ENCODE data around the gene IL12RB2. TPM values are rescaled to one million over a fixed set of nuclear protein-coding genes. Genes with fewer than 3 reads are reported as not detected.
A peak's percentile ranks its signal among the peaks of the same experiment; 100 is the strongest.

Gene IL12RB2
- total RNA-seq, 1 donor from 2014 or later: not detected

DNA sequence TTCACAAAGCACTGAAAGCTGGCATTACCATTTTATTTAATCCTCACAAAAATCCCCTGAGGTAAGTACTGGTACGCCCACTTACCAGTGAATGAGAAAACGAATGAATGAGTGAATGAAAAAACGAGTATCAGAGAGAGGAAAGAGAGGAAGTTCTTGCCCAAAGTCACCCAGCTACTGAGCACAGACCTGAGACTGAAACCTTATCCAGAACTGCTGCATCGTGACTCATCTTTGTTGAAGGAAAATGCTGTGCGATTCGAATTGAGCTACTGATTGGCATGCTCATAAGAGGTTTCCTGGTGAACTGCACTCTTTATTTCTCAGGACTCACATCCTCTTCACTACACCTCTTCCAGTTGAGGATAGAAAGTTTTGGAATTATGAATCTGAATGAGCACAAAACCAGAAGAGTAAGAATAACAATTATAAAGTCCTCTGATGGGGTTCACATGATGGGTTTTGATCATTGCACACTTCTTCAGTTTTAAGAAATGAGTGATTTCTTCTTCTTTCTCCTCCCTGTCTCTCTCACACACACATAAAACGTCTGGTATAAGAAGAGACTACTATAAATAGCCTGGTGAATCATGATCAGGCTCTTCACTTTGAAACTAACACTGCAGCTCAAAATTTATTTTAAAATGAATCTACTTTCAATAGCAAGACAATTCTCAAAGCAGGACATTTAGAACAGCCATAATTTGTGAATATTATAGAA is 32.1 kb downstream of the IL12RB2 start:
- no peaks in the 10 kb centered on the region for H3K4me1 ChIP-seq
- DNase-seq (ENCODE audit: low spot score in 2 of 2): no peak
- no peaks in the 10 kb centered on the region for H3K27me3 ChIP-seq
- H3K36me3 ChIP-seq: no peaks in the 10 kb centered on the region
- TF ChIP-seq, protein P1, sequence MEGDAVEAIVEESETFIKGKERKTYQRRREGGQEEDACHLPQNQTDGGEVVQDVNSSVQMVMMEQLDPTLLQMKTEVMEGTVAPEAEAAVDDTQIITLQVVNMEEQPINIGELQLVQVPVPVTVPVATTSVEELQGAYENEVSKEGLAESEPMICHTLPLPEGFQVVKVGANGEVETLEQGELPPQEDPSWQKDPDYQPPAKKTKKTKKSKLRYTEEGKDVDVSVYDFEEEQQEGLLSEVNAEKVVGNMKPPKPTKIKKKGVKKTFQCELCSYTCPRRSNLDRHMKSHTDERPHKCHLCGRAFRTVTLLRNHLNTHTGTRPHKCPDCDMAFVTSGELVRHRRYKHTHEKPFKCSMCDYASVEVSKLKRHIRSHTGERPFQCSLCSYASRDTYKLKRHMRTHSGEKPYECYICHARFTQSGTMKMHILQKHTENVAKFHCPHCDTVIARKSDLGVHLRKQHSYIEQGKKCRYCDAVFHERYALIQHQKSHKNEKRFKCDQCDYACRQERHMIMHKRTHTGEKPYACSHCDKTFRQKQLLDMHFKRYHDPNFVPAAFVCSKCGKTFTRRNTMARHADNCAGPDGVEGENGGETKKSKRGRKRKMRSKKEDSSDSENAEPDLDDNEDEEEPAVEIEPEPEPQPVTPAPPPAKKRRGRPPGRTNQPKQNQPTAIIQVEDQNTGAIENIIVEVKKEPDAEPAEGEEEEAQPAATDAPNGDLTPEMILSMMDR (IDR thresholded peaks at IDR 0.05): no peak
- H3K9me3 ChIP-seq: no peaks in the 10 kb centered on the region
- no peak overlapping the region for H3K27ac ChIP-seq
- H3K4me3 ChIP-seq: no peak overlapping the region
- intact Hi-C loops (cut with DNase I): no loop called here

DNA sequence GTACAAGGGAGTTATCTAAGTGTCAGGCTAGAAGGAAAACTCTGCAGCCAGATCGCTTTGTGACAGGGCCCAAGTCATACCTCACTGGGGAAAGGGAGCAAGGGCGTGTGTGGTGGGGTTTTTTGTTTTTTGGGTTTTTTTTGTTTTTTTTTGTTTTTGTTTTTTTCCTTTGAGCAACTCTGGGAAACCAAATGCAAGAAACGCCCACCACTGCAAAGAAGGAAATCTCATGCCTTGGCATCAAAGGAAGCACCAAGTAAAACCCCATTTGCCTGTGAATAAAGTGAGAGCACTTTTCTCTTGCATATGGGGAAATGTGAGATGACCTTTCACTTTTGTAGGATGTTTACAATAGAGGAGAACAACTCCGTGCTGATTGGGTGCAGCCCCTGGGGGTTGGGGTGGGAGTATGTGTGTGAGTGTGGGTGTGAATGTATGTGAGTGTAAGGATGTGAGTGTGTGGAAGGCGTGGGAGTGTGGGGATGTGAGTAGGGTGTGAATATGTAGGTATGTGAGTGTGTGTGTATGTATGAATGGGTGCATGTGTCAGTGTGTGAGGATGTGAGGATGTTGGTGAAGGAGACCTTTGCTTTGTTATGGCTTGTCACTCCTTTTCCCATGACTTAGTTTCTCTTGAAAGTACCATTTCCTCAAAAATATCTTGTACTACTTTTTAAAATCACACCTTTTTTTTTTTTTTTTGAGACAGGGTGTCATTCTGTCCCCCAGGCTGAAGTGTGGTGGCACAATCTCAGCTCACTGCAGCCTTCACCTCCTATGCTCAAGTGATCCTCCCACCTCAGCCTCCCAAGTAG is 34.6 kb downstream of the IL12RB2 start:
- H3K36me3 ChIP-seq: no peaks in the 10 kb centered on the region
- TF ChIP-seq, protein P1 (IDR thresholded peaks at IDR 0.05): no peak
- no peaks in the 10 kb centered on the region for H3K4me1 ChIP-seq
- no peaks in the 10 kb centered on the region for H3K9me3 ChIP-seq
- H3K4me3 ChIP-seq: no peak overlapping the region
- H3K27me3 ChIP-seq: no peaks in the 10 kb centered on the region
- H3K27ac ChIP-seq: no peak overlapping the region
- intact Hi-C loops (cut with DNase I): no loop called here
- no peak for DNase-seq (ENCODE audit: low spot score in 2 of 2)

DNA sequence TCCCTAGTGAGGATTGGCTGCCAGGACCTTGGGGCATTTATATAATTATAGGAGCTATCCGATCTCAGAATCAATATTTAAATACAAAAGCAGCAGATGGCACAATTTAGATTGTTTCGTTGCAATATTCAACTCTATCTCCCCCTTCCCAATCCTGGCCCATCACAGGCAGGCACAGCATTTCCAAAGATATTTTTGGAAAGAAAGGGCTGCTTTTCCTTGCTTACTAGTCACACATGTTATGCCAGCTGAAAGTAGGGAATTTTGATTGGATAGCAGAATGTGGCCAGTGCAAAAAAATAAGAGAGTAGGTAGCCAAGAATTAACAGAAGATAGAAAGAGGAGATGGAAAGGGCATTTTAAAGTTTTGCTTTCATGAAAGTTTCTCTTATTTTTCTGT is 37.9 kb downstream of the IL12RB2 start:
- no peak for DNase-seq (ENCODE audit: low spot score in 2 of 2)
- H3K4me1 ChIP-seq: no peaks in the 10 kb centered on the region
- H3K9me3 ChIP-seq: no peaks in the 10 kb centered on the region
- H3K27ac ChIP-seq: no peak overlapping the region
- no peak overlapping the region for H3K4me3 ChIP-seq
- no peaks in the 10 kb centered on the region for H3K36me3 ChIP-seq
- no peaks in the 10 kb centered on the region for H3K27me3 ChIP-seq
- intact Hi-C loops (cut with DNase I): no loop called here
- TF ChIP-seq, protein P1 (IDR thresholded peaks at IDR 0.05): no peak

DNA sequence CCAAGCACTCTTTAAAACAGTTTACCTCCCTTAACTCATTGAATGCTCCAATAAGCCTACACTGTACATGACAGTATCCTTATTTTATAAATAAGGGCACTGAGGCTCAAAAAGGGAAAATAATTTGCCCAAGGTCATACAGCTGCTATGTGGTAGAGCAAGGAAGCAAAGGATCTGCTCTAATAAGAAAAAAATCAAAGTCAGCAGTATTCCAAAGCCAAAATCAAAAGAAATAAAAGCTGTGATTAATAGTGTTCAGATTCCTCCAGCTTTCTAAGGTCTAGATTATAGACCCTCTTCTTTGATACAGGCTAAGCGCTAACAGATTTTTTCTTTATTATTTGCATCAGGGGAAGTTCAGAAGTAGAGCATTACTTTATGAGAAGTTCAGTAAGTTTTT is 39.3 kb downstream of the IL12RB2 start:
- TF ChIP-seq, protein P1 (IDR thresholded peaks at IDR 0.05): no peak
- H3K4me3 ChIP-seq: no peak overlapping the region
- no peak for DNase-seq (ENCODE audit: low spot score in 2 of 2)
- no peaks in the 10 kb centered on the region for H3K36me3 ChIP-seq
- H3K4me1 ChIP-seq: no peaks in the 10 kb centered on the region
- intact Hi-C loops (cut with DNase I): loop anchor here (1.0 kb wide), 1 partner anchor 153 kb away; no protein-coding TSS in a partner anchor
- H3K27me3 ChIP-seq: no peaks in the 10 kb centered on the region
- no peak overlapping the region for H3K27ac ChIP-seq
- H3K9me3 ChIP-seq: no peaks in the 10 kb centered on the region

DNA sequence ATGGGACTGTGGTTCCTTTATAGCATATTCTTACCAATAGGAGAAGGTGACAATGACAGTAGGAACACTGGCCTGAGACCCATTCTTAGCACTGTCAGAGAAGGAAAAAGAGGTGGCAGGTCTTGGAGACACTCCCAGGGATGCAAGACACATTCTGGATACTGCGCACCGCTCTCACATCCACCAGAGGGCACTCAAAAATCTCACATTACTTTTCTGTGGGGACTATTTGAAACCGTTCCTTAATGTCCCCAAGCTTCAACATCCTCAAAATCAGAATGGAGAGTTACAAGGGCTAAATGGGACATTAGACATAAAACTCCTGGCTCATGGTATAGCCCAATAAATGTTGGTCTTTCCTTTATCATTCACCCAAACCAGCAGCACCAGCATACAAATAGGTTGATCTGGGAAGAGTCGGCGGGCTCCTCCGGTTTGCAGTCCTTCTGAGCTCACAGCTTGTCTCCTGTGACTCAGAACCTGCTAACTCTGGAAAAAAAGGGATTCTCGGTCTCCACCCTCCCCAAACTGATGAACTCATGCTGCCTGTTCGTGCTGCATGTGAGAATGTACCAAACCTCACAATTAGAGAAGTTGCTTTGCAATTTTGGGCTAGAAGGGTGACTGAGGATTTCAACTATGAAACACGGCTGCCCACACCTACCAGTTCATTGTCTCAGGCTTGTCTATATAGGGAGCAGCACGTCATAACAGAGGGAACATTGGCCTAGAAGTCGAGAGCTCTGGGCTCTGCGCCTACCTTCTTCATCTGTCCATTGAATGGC is 40.2 kb downstream of the IL12RB2 start:
- Histone ChIP-seq H3K27ac (no peak overlapping the region), H3K27me3 (no peaks in the 10 kb centered on the region), H3K4me3 (no peak overlapping the region), H3K4me1 (no peaks in the 10 kb centered on the region), H3K9me3 (no peaks in the 10 kb centered on the region), H3K36me3 (no peaks in the 10 kb centered on the region)
- TF ChIP-seq, protein P1 (IDR thresholded peaks at IDR 0.05): peak; percentile 51 to 79 (median 53)
- no peak for DNase-seq (ENCODE audit: low spot score in 2 of 2)
- intact Hi-C loops (cut with DNase I): loop anchor here (1.0 kb wide), 1 partner anchor 152 kb away; no protein-coding TSS in a partner anchor
